NAMALWA (cell line): ENCODE results near the gene CDH13.

ENCODE experiments used
- DNase-seq: peaks from one replicate; pipeline ENCODE4 v3.0.0-alpha.2; 2015; ENCODE audit warnings: low spot score

The CDH13 gene

GRCh38 chr16:83187405-83187804 lies 560.6 kb downstream of the CDH13 start:
- DNase-seq: no peak

GRCh38 chr16:83196796-83197195 lies 570.0 kb downstream of the CDH13 start:
- no peak for DNase-seq

- DNase-seq: no peak
Observed at GRCh38 chr16:83197450-83197849, 570.7 kb downstream of the CDH13 start.

- DNase-seq: no peak
Observed at GRCh38 chr16:83198977-83199376, 572.2 kb downstream of the CDH13 start.

GRCh38 chr16:83200005-83200779 lies 573.4 kb downstream of the CDH13 start:
- DNase-seq: no peak

GRCh38 chr16:83201748-83202147 lies 575.0 kb downstream of the CDH13 start:
- DNase-seq: no peak

GRCh38 chr16:83205896-83206295 lies 579.1 kb downstream of the CDH13 start:
- DNase-seq: no peak

- no peak for DNase-seq
Observed at GRCh38 chr16:83206426-83206825, 579.7 kb downstream of the CDH13 start.

GRCh38 chr16:83211711-83212110 lies 584.9 kb downstream of the CDH13 start:
- DNase-seq: no peak

GRCh38 chr16:83212301-83212841 lies 585.6 kb downstream of the CDH13 start:
- DNase-seq: no peak

GRCh38 chr16:83214671-83215070 lies 587.9 kb downstream of the CDH13 start:
- DNase-seq: no peak

GRCh38 chr16:83215406-83216001 lies 588.7 kb downstream of the CDH13 start:
- DNase-seq: peak; percentile 74

GRCh38 chr16:83219285-83219684 lies 592.5 kb downstream of the CDH13 start:
- no peak for DNase-seq

GRCh38 chr16:83220066-83220465 lies 593.3 kb downstream of the CDH13 start:
- DNase-seq: no peak

- DNase-seq: no peak
Observed at GRCh38 chr16:83224642-83225041, 597.9 kb downstream of the CDH13 start.

- DNase-seq: no peak
Observed at GRCh38 chr16:83227336-83227735, 600.6 kb downstream of the CDH13 start.

GRCh38 chr16:83231729-83232128 lies 605.0 kb downstream of the CDH13 start:
- no peak for DNase-seq

- no peak for DNase-seq
Observed at GRCh38 chr16:83233153-83233552, 606.4 kb downstream of the CDH13 start.

- no peak for DNase-seq
Observed at GRCh38 chr16:83238949-83239691, 612.4 kb downstream of the CDH13 start.

- DNase-seq: no peak
Observed at GRCh38 chr16:83244057-83244456, 617.3 kb downstream of the CDH13 start.

GRCh38 chr16:83245061-83245460 lies 618.3 kb downstream of the CDH13 start:
- no peak for DNase-seq

- no peak for DNase-seq
Observed at GRCh38 chr16:83247767-83248372, 621.1 kb downstream of the CDH13 start.
